Measurements from ENCODE around the gene SNX1. TPM values are rescaled to one million over a fixed set of nuclear protein-coding genes. Genes with fewer than 3 reads are reported as not detected.
"Not testable (repeated sequence)": the region's sequence is repeated elsewhere in the genome, so short reads cannot be mapped to it uniquely, and the experiment has no call there.

The SNX1 gene
- total and polyA plus RNA-seq, 4 donors, result 54.6 to 153 (median 89.9) TPM

- Histone ChIP-seq H3K36me3 (ENCODE audit: control insufficient read depth in 1 of 2, insufficient read depth in 2 of 2, low read length in 1 of 2) (peaks cover 0 to 2% of the 10 kb centered on the region in 2 donors), H3K27me3 (ENCODE audit: control insufficient read depth in 1 of 2, insufficient read depth in 2 of 2, low read length in 1 of 2) (no peaks in the 10 kb centered on the region), H3K4me1 (ENCODE audit: control insufficient read depth in 1 of 2, insufficient read depth in 2 of 2, low read length in 2 of 2) (no peaks in the 10 kb centered on the region), H3K9me3 (ENCODE audit: control insufficient read depth, low read length) (no peaks in the 10 kb centered on the region), H3K27ac (ENCODE audit: low read depth in 1 of 2, low read length in 2 of 2) (peak overlapping the region in 1 of 2 donors; percentile 47), H3K4me3 (ENCODE audit: low read length in 2 of 2) (no peak overlapping the region)
- intact Hi-C loops (cut with DNase I), result no loop called here
- DNase-seq (peak in 1 of 2 donors; percentile 77), ATAC-seq (ENCODE audit: low FRiP score) (peak; percentile 82)
- WGBS, 2 donors, result 40 to 43% methylated on average over 8 of the region's 8 CpGs
These were observed 24.6 kb upstream of the SNX1 start for GRCh38 chr15:64070965-64071851.

- H3K27ac ChIP-seq (ENCODE audit: low read depth in 1 of 2, low read length in 2 of 2), result peak overlapping the region in 1 of 2 donors; percentile 47
- no peaks in the 10 kb centered on the region for H3K9me3 ChIP-seq (ENCODE audit: control insufficient read depth, low read length)
- no peaks in the 10 kb centered on the region for H3K27me3 ChIP-seq (ENCODE audit: control insufficient read depth in 1 of 2, insufficient read depth in 2 of 2, low read length in 1 of 2)
- peaks cover 0 to 2% of the 10 kb centered on the region in 2 donors for H3K36me3 ChIP-seq (ENCODE audit: control insufficient read depth in 1 of 2, insufficient read depth in 2 of 2, low read length in 1 of 2)
- H3K4me1 ChIP-seq (ENCODE audit: control insufficient read depth in 1 of 2, insufficient read depth in 2 of 2, low read length in 2 of 2), result no peaks in the 10 kb centered on the region
- 89 to 91% methylated on average over 4 of the region's 4 CpGs for WGBS, 2 donors
- intact Hi-C loops (cut with DNase I), result no loop called here
- ATAC-seq (ENCODE audit: low FRiP score) (no peak), DNase-seq (no peak)
- no peak overlapping the region for H3K4me3 ChIP-seq (ENCODE audit: low read length in 2 of 2)
These were observed 23.6 kb upstream of the SNX1 start for GRCh38 chr15:64071931-64072765.

- DNase-seq (no peak), ATAC-seq (ENCODE audit: low FRiP score) (no peak)
- Histone ChIP-seq H3K27me3 (ENCODE audit: control insufficient read depth in 1 of 2, insufficient read depth in 2 of 2, low read length in 1 of 2) (no peaks in the 10 kb centered on the region), H3K36me3 (ENCODE audit: control insufficient read depth in 1 of 2, insufficient read depth in 2 of 2, low read length in 1 of 2) (peaks cover 0 to 2% of the 10 kb centered on the region in 2 donors), H3K4me3 (ENCODE audit: low read length in 2 of 2) (no peak overlapping the region), H3K27ac (ENCODE audit: low read depth in 1 of 2, low read length in 2 of 2) (no peak overlapping the region), H3K4me1 (ENCODE audit: control insufficient read depth in 1 of 2, insufficient read depth in 2 of 2, low read length in 2 of 2) (no peaks in the 10 kb centered on the region), H3K9me3 (ENCODE audit: control insufficient read depth, low read length) (no peaks in the 10 kb centered on the region)
- intact Hi-C loops (cut with DNase I), result no loop called here
- 93 to 100% methylated on average over 2 of the region's 2 CpGs for WGBS, 2 donors
These were observed 23.0 kb upstream of the SNX1 start for GRCh38 chr15:64072812-64073211.

GRCh38 chr15:64073496-64073895 lies 22.3 kb upstream of the SNX1 start:
- H3K4me1 ChIP-seq (ENCODE audit: control insufficient read depth in 1 of 2, insufficient read depth in 2 of 2, low read length in 2 of 2); H3K27me3 ChIP-seq (ENCODE audit: control insufficient read depth in 1 of 2, insufficient read depth in 2 of 2, low read length in 1 of 2); H3K4me3 ChIP-seq (ENCODE audit: low read length in 2 of 2); DNase-seq; intact Hi-C loops (cut with DNase I); H3K36me3 ChIP-seq (ENCODE audit: control insufficient read depth in 1 of 2, insufficient read depth in 2 of 2, low read length in 1 of 2); ATAC-seq (ENCODE audit: low FRiP score); H3K9me3 ChIP-seq (ENCODE audit: control insufficient read depth, low read length); H3K27ac ChIP-seq (ENCODE audit: low read depth in 1 of 2, low read length in 2 of 2): not testable (repeated sequence)
- WGBS, 2 donors, result 95 to 98% methylated on average over 2 of the region's 2 CpGs

- ATAC-seq (ENCODE audit: low FRiP score), result no peak
- H3K36me3 ChIP-seq (ENCODE audit: control insufficient read depth in 1 of 2, insufficient read depth in 2 of 2, low read length in 1 of 2), result peaks cover 0 to 2% of the 10 kb centered on the region in 2 donors
- WGBS, 2 donors, result 82 to 84% methylated on average over 3 of the region's 3 CpGs
These were observed 13.0 kb upstream of the SNX1 start for GRCh38 chr15:64082757-64083156.

GRCh38 chr15:64089543-64090280 lies 6.1 kb upstream of the SNX1 start:
- Histone ChIP-seq H3K9me3 (ENCODE audit: control insufficient read depth, low read length) (no peaks in the 10 kb centered on the region), H3K27me3 (ENCODE audit: control insufficient read depth in 1 of 2, insufficient read depth in 2 of 2, low read length in 1 of 2) (no peaks in the 10 kb centered on the region), H3K4me3 (ENCODE audit: low read length in 2 of 2) (no peak overlapping the region), H3K36me3 (ENCODE audit: control insufficient read depth in 1 of 2, insufficient read depth in 2 of 2, low read length in 1 of 2) (peaks cover 0 to 2% of the 10 kb centered on the region in 2 donors), H3K4me1 (ENCODE audit: control insufficient read depth in 1 of 2, insufficient read depth in 2 of 2, low read length in 2 of 2) (no peaks in the 10 kb centered on the region), H3K27ac (ENCODE audit: low read depth in 1 of 2, low read length in 2 of 2) (no peak overlapping the region)
- ATAC-seq (ENCODE audit: low FRiP score) (no peak), DNase-seq (no peak)
- WGBS, 2 donors, result 77 to 78% methylated on average over 12 of the region's 12 CpGs
- intact Hi-C loops (cut with DNase I), result loop anchor here in 1 of 2 donors (5.0 kb wide), 1 partner anchor 73 kb away; the partner anchor contains the start of gene PPIB

More at GRCh38 chr15:64082757-64083156, 13.0 kb upstream of the SNX1 start:
- intact Hi-C loops (cut with DNase I), result no loop called here
- Histone ChIP-seq H3K27ac (ENCODE audit: low read depth in 1 of 2, low read length in 2 of 2) (no peak overlapping the region), H3K4me1 (ENCODE audit: control insufficient read depth in 1 of 2, insufficient read depth in 2 of 2, low read length in 2 of 2) (no peaks in the 10 kb centered on the region), H3K4me3 (ENCODE audit: low read length in 2 of 2) (no peak overlapping the region), H3K9me3 (ENCODE audit: control insufficient read depth, low read length) (no peaks in the 10 kb centered on the region), H3K27me3 (ENCODE audit: control insufficient read depth in 1 of 2, insufficient read depth in 2 of 2, low read length in 1 of 2) (no peaks in the 10 kb centered on the region)
- no peak for DNase-seq

GRCh38 chr15:64090527-64090926 lies 5.3 kb upstream of the SNX1 start:
- Histone ChIP-seq H3K27ac (ENCODE audit: low read depth in 1 of 2, low read length in 2 of 2) (no peak overlapping the region), H3K4me1 (ENCODE audit: control insufficient read depth in 1 of 2, insufficient read depth in 2 of 2, low read length in 2 of 2) (no peaks in the 10 kb centered on the region)
- intact Hi-C loops (cut with DNase I), result loop anchor here in 1 of 2 donors (5.0 kb wide), 1 partner anchor 72 kb away; the partner anchor contains the start of gene PPIB

More at GRCh38 chr15:64090527-64090926, 5.3 kb upstream of the SNX1 start:
- H3K9me3 ChIP-seq (ENCODE audit: control insufficient read depth, low read length), result no peaks in the 10 kb centered on the region
- peaks cover 0 to 2% of the 10 kb centered on the region in 2 donors for H3K36me3 ChIP-seq (ENCODE audit: control insufficient read depth in 1 of 2, insufficient read depth in 2 of 2, low read length in 1 of 2)
- 73 to 80% methylated on average over 3 of the region's 3 CpGs for WGBS, 2 donors
- no peak overlapping the region for H3K4me3 ChIP-seq (ENCODE audit: low read length in 2 of 2)
- DNase-seq (peak in 1 of 2 donors; percentile 58), ATAC-seq (ENCODE audit: low FRiP score) (no peak)
- no peaks in the 10 kb centered on the region for H3K27me3 ChIP-seq (ENCODE audit: control insufficient read depth in 1 of 2, insufficient read depth in 2 of 2, low read length in 1 of 2)

All from aorta (tissue), 5 donors.